ENCODE data around the gene SGPP2. TPM values are rescaled to one million over a fixed set of nuclear protein-coding genes. Genes with fewer than 3 reads are reported as not detected.

SGPP2 gene
- total RNA-seq, 2 experiments from 2014 or later: 0.08 to 0.11 TPM

Other genes with a start within 250 kb of the SGPP2 start
- not detected for gene PAX3, start 125.5 kb upstream of the SGPP2 start, total RNA-seq
- 10 to 100 TPM; 26.9 to 28.0 TPM for gene FARSB, start 231.5 kb downstream of the SGPP2 start, total RNA-seq
- not detected for gene MOGAT1, start 247.1 kb downstream of the SGPP2 start, total RNA-seq

Data from activated CD8-positive, alpha-beta T cell treated with anti-CD3 and anti-CD28 coated beads, Interleukin-2, amount 10 ng/mL, durations not matched to agents 7 days and 5 days (primary cell).